ENCODE data around the gene B3GALT4. TPM values are rescaled to one million over a fixed set of nuclear protein-coding genes. Genes with fewer than 3 reads are reported as not detected.
A peak's percentile ranks its signal among the peaks of the same experiment; 100 is the strongest.

Gene B3GALT4
- total RNA-seq, 1 experiment from 2014 or later: 3.4 TPM

DNA sequence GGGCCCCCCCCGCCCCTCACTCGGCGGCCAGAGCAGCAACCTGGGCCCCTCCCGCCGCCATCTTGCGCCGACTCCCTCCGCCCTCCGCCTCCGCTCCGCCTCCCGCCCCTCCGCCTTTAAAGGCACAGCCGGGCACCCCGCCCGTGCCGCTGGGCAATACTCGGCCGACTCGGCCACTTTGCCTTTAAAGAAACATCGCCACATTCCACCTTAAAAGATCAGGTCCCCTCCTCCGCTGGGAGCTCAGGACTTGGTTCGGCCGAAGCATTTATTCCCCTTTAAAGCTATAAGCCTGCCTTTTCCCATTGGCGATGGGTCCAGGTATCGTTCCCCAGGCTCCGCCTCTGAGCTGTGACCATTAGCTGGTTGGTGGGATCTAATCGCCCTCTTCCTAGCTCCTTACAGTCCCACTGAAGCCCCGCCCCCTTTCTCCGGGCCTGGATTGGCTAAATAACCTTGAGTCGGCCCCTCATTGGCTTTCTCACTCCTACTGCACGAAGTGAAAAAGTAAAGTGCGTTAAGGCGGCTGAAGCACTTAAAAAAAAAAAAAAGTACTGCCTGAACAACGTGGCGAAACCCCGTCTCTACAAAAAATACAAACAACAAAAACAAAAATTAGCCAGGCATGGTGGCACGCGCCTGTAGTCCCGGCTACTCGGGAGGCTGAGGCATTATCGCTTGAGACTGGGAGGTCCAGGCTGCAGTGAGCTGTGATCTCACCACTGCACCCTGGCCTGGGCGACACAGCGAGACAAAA lies 40.9 kb downstream of the B3GALT4 start, which contains the start of gene ZBTB22:
ZBTB22 (minus strand) TSS at position 76 of the 757 bp plus-strand sequence. CDS start 828 bp downstream, outside the sequence.
- Histone ChIP-seq H3K27ac (ENCODE audit: low read length) (peak within 1 kb of the TSS; percentile 68), H3K4me2 (ENCODE audit: low read depth, low read length, poor library complexity, severe bottlenecking) (peak within 1 kb of the TSS; percentile 65), H3K9me3 (ENCODE audit: low read length) (no peaks in the 10 kb centered on the region), H3K79me2 (ENCODE audit: low read length) (peaks cover 41% of the 10 kb centered on the region), H2AFZ (ENCODE audit: low read length) (no peak within 1 kb of the TSS; the same call in 1 of the 2 replicates), H4K20me1 (ENCODE audit: insufficient read depth, low read depth, low read length) (peaks cover 20% of the 10 kb centered on the region), H3K4me1 (ENCODE audit: low read length) (peaks cover 61% of the 10 kb centered on the region), H3K36me3 (ENCODE audit: insufficient read depth, low read length) (peaks cover 26% of the 10 kb centered on the region), H3K27me3 (ENCODE audit: low read length) (no peaks in the 10 kb centered on the region), H3K9ac (ENCODE audit: low read length) (peak within 1 kb of the TSS; percentile 64), H3K4me3 (ENCODE audit: low read length) (peak within 1 kb of the TSS; percentile 64), H3K9me2 (replicated peaks; ENCODE audit: insufficient read depth, low read length) (no peaks in the 10 kb centered on the region)
- DNase-seq: peak; percentile 99

DNA sequence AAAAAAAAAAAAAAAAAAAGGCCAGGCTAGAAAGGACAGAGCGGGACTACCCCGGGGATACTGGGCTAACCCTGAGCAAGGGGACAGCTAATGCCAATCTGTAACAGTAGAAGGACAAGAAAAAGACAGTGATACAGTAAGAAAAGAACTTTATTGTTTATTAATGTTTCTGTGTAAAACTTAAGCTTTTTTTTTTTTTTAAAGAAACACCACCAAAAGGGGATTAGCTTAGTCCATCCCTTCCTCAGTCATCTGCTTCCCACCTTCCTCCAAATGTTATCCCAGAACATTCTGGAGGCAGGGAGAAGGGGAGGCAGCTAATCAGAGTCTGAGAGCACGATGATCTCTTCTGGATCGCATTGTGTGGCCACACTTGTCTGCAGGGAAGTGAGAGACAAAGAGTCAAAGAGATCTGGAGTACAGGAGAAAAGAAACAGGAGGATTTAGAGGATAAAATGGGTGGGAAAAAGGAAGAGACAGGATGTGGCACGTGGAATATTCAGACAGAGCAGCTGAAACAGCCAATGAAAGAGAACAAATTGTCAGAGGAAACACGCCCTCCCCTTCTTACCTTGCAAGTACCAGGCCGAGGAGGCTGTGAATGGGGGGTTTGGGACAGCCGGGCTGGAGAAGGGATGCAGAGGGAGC lies 41.6 kb downstream of the B3GALT4 start:
- Histone ChIP-seq H3K9me3 (ENCODE audit: low read length) (no peaks in the 10 kb centered on the region), H3K9me2 (replicated peaks; ENCODE audit: insufficient read depth, low read length) (no peaks in the 10 kb centered on the region), H3K27me3 (ENCODE audit: low read length) (no peaks in the 10 kb centered on the region), H3K27ac (ENCODE audit: low read length) (peak overlapping the region; percentile 68), H2AFZ (ENCODE audit: low read length) (no peak overlapping the region), H4K20me1 (ENCODE audit: insufficient read depth, low read depth, low read length) (peaks cover 20% of the 10 kb centered on the region), H3K4me3 (ENCODE audit: low read length) (peak overlapping the region; percentile 64), H3K4me2 (ENCODE audit: low read depth, low read length, poor library complexity, severe bottlenecking) (peak overlapping the region; percentile 65), H3K36me3 (ENCODE audit: insufficient read depth, low read length) (peaks cover 26% of the 10 kb centered on the region), H3K79me2 (ENCODE audit: low read length) (peaks cover 34% of the 10 kb centered on the region), H3K9ac (ENCODE audit: low read length) (peak overlapping the region; percentile 40), H3K4me1 (ENCODE audit: low read length) (peaks cover 63% of the 10 kb centered on the region)
- no peak for DNase-seq

DNA sequence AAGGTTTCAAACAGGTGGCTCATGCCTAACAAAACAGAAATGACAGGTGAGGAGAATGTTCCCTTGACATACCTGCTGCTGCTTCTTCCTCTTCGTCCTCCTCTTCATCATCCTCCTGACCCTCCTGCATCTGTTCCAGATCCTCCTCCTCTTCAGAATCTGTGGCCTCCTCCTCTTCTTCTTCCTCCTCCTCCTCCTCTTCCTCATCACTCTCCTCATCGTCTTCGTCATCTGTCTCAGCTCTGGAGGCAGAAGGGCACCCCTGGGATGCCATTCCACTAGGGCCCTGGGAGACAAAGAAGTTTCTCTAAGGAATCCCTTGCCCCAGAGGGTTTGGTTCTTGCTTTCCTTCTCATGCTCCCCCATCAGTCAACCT lies 43.0 kb downstream of the B3GALT4 start:
- H3K4me1 ChIP-seq (ENCODE audit: low read length): peaks cover 67% of the 10 kb centered on the region
- peak overlapping the region; percentile 40 for H3K9ac ChIP-seq (ENCODE audit: low read length)
- H3K9me2 ChIP-seq (replicated peaks; ENCODE audit: insufficient read depth, low read length): no peaks in the 10 kb centered on the region
- H3K9me3 ChIP-seq (ENCODE audit: low read length): no peaks in the 10 kb centered on the region
- H3K4me3 ChIP-seq (ENCODE audit: low read length): no peak overlapping the region
- H2AFZ ChIP-seq (ENCODE audit: low read length): no peak overlapping the region
- peak overlapping the region; percentile 65 for H3K4me2 ChIP-seq (ENCODE audit: low read depth, low read length, poor library complexity, severe bottlenecking)
- H3K27ac ChIP-seq (ENCODE audit: low read length): no peak overlapping the region; the same call in 1 of the 2 replicates
- H4K20me1 ChIP-seq (ENCODE audit: insufficient read depth, low read depth, low read length): peaks cover 20% of the 10 kb centered on the region
- H3K27me3 ChIP-seq (ENCODE audit: low read length): no peaks in the 10 kb centered on the region
- peaks cover 29% of the 10 kb centered on the region for H3K79me2 ChIP-seq (ENCODE audit: low read length)
- DNase-seq: no peak
- H3K36me3 ChIP-seq (ENCODE audit: insufficient read depth, low read length): peaks cover 26% of the 10 kb centered on the region

DNA sequence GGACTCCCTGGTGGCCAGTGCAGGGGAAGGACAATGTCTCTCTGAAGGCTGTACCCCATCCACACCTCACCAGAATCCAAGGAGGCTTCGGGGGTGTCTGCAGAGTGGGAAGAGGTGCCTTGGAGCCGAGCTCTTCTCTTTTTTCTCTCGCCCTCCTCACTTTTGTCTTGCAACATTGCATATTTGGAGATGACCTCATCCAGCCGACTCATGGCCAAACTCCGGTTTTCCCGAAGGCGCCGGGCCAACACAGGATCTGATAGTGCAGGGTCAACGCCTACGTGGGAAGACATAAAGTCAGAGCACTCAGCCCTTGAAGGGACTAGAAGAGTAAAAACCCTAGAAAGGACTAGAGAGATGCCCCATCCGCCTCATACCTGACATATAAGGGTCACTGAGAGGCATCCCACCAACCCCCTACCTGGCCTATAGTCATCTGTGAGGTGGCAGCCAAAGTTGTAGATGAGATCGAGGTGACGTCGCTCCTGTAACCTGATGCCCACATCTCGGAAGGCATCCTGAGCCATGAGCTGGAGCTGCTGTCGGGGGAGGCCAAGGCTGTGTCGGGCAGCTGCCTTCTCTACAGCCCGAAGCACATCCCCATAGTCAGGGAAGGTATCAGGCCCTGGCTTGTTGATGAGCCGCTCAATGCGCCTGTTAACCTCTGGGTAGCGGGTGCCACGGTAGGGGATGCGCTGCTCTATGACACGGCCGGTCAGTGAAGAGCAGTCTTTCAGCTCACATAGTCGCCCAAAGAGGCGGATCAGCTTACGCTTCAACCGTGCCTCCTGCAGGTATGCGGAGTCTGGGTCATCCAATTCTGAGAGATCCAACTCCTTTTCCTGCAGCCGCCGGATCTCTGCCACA lies 43.6 kb downstream of the B3GALT4 start:
- peaks cover 61% of the 10 kb centered on the region for H3K4me1 ChIP-seq (ENCODE audit: low read length)
- H3K27me3 ChIP-seq (ENCODE audit: low read length): no peaks in the 10 kb centered on the region
- peak overlapping the region; percentile 97 for H3K9ac ChIP-seq (ENCODE audit: low read length)
- peaks cover 29% of the 10 kb centered on the region for H3K79me2 ChIP-seq (ENCODE audit: low read length)
- no peak overlapping the region for H2AFZ ChIP-seq (ENCODE audit: low read length)
- no peaks in the 10 kb centered on the region for H3K9me3 ChIP-seq (ENCODE audit: low read length)
- DNase-seq: no peak
- no peak overlapping the region; the same call in 1 of the 2 replicates for H3K27ac ChIP-seq (ENCODE audit: low read length)
- no peaks in the 10 kb centered on the region for H3K9me2 ChIP-seq (replicated peaks; ENCODE audit: insufficient read depth, low read length)
- H3K4me2 ChIP-seq (ENCODE audit: low read depth, low read length, poor library complexity, severe bottlenecking): peak overlapping the region; percentile 92
- peaks cover 26% of the 10 kb centered on the region for H3K36me3 ChIP-seq (ENCODE audit: insufficient read depth, low read length)
- H4K20me1 ChIP-seq (ENCODE audit: insufficient read depth, low read depth, low read length): peaks cover 20% of the 10 kb centered on the region
- H3K4me3 ChIP-seq (ENCODE audit: low read length): no peak overlapping the region; the same call in 1 of the 2 replicates

DNA sequence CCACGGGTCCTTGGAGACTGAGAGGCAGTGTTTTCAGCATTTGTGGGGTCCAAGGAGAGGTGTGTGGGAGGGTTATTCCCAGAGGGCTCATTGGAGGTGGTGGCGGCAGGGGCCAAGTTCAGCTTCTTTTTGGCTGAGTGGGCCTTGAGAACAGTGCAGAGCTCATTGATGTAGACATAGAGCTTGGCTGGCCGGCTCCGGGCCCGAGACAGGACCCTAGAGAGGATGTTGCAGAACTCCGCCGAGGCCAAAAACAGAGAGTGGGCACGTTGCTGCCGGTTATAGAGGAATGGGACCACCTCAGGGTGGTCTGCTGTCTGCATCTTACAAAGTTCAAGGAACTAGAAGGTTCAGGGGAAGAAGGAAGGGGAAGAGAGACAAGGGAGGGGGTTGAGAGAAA lies 44.3 kb downstream of the B3GALT4 start:
- Histone ChIP-seq H3K36me3 (ENCODE audit: insufficient read depth, low read length) (peaks cover 26% of the 10 kb centered on the region), H3K9me3 (ENCODE audit: low read length) (no peaks in the 10 kb centered on the region), H4K20me1 (ENCODE audit: insufficient read depth, low read depth, low read length) (peaks cover 20% of the 10 kb centered on the region), H3K4me1 (ENCODE audit: low read length) (peaks cover 57% of the 10 kb centered on the region), H2AFZ (ENCODE audit: low read length) (no peak overlapping the region), H3K4me3 (ENCODE audit: low read length) (peak overlapping the region; percentile 97), H3K27ac (ENCODE audit: low read length) (peak overlapping the region; percentile 92), H3K9me2 (replicated peaks; ENCODE audit: insufficient read depth, low read length) (no peaks in the 10 kb centered on the region), H3K4me2 (ENCODE audit: low read depth, low read length, poor library complexity, severe bottlenecking) (peak overlapping the region; percentile 92), H3K79me2 (ENCODE audit: low read length) (peaks cover 29% of the 10 kb centered on the region), H3K27me3 (ENCODE audit: low read length) (no peaks in the 10 kb centered on the region), H3K9ac (ENCODE audit: low read length) (peak overlapping the region; percentile 97)
- no peak for DNase-seq

DNA sequence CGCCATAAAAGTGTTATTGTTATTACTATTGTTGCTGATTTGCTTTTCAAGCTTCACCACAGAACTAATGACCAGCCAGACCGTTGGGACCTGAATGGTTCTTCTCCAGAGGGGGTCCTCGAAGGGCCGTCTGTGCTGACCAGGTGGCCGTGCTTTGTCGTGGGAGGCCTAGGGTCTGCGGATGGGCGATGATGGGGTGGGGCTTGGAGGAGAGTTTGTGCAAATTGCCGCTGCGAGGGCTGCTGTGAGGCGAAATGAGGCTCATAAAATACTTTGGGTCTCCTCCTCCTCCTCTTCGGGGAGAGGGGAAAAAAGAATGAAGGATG lies 46.7 kb downstream of the B3GALT4 start:
- Histone ChIP-seq H3K9me2 (replicated peaks; ENCODE audit: insufficient read depth, low read length) (no peaks in the 10 kb centered on the region), H2AFZ (ENCODE audit: low read length) (peak overlapping the region; percentile 73), H3K9ac (ENCODE audit: low read length) (peak overlapping the region; percentile 84), H3K79me2 (ENCODE audit: low read length) (peaks cover 29% of the 10 kb centered on the region), H3K4me1 (ENCODE audit: low read length) (peaks cover 48% of the 10 kb centered on the region), H3K27ac (ENCODE audit: low read length) (peak overlapping the region; percentile 92), H3K4me3 (ENCODE audit: low read length) (peak overlapping the region; percentile 97), H3K36me3 (ENCODE audit: insufficient read depth, low read length) (peaks cover 25% of the 10 kb centered on the region), H4K20me1 (ENCODE audit: insufficient read depth, low read depth, low read length) (peaks cover 20% of the 10 kb centered on the region), H3K4me2 (ENCODE audit: low read depth, low read length, poor library complexity, severe bottlenecking) (peak overlapping the region; percentile 92), H3K9me3 (ENCODE audit: low read length) (no peaks in the 10 kb centered on the region), H3K27me3 (ENCODE audit: low read length) (no peaks in the 10 kb centered on the region)
- DNase-seq: peak; percentile 65

DNA sequence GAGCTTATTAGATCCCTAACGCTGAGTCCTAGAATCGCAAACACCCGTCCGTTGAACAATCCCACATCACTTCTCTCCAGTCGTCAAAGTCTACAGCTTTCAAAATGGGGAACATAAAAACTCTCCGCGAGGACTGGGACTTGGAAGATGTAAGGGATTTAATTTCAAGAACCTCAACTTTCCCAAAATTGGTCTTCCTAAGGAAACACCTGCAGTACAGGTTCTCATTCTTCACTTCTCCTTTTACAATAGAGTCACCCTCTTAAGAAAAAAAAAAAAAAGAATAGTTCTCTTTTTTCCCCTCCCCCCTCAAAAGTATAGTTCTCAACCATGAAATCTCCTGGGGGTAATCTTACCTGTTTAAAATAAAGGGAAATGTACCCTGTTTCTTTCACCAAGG lies 47.2 kb downstream of the B3GALT4 start:
- Histone ChIP-seq H3K27ac (ENCODE audit: low read length) (peak overlapping the region; percentile 92), H4K20me1 (ENCODE audit: insufficient read depth, low read depth, low read length) (peaks cover 20% of the 10 kb centered on the region), H3K4me3 (ENCODE audit: low read length) (peak overlapping the region; percentile 97), H2AFZ (ENCODE audit: low read length) (peak overlapping the region; percentile 73), H3K79me2 (ENCODE audit: low read length) (peaks cover 29% of the 10 kb centered on the region), H3K9me3 (ENCODE audit: low read length) (no peaks in the 10 kb centered on the region), H3K4me1 (ENCODE audit: low read length) (peaks cover 42% of the 10 kb centered on the region), H3K9ac (ENCODE audit: low read length) (peak overlapping the region; percentile 84), H3K4me2 (ENCODE audit: low read depth, low read length, poor library complexity, severe bottlenecking) (peak overlapping the region; percentile 92), H3K27me3 (ENCODE audit: low read length) (no peaks in the 10 kb centered on the region), H3K9me2 (replicated peaks; ENCODE audit: insufficient read depth, low read length) (no peaks in the 10 kb centered on the region), H3K36me3 (ENCODE audit: insufficient read depth, low read length) (peaks cover 20% of the 10 kb centered on the region)
- DNase-seq: peak; percentile 89
